Caco-2 (cell line): ENCODE data around the gene TRAPPC11. TPM values are rescaled to one million over a fixed set of nuclear protein-coding genes. Genes with fewer than 3 reads are reported as not detected.
A peak's percentile ranks its signal among the peaks of the same experiment; 100 is the strongest.

ENCODE experiments used
- BruUV-seq: library from RNA; stranded (reverse); fragments of 400-500 nt; replicated peaks from 2 replicates; lab custom pipeline; 2021; lab: Mats Ljungman, UMichigan
- CTCF ChIA-PET: fragments of 300-600 bp; sonication (Branson Sonifier 250); formaldehyde crosslinking; loops from one replicate; lab custom pipeline; 2022; ENCODE audit warnings: antibody characterized with exemption; lab: Charles Lee
- POLR2A ChIA-PET: fragments of 300-600 bp; sonication (Branson Sonifier 250); formaldehyde crosslinking; loops from one replicate; lab custom pipeline; 2022; ENCODE audit warnings: antibody characterized with exemption; lab: Charles Lee
- DNase-seq, 2 experiments: peaks; one replicate each; pipeline versions ENCODE4 v3.0.0 to v3.0.0-alpha.2; 2020 to 2022
- H3K27me3 ChIP-seq: replicated peaks from 2 replicates; pipeline ENCODE4 v1.6.0; 2011; ENCODE audit warnings: low read length; ENCODE audit not compliant: control insufficient read depth, insufficient read depth
- H3K36me3 ChIP-seq: 2 replicates; pipeline ENCODE4 v1.5.1; 2011; ENCODE audit warnings: low read length; ENCODE audit not compliant: control insufficient read depth, insufficient read depth
- H3K4me1 ChIP-seq: fragments of 250-450 bp; sonication (Bioruptor Pico); 2 replicates; pipeline ENCODE4 v1.5.1; 2020; ENCODE audit warnings: mild to moderate bottlenecking
- H3K4me3 ChIP-seq: 2 replicates; pipeline ENCODE4 v1.5.1; 2011; ENCODE audit warnings: low read depth, mild to moderate bottlenecking, control low read depth, low read length
- H3K9me3 ChIP-seq: fragments of 250-450 bp; sonication (Bioruptor Pico); 2 replicates; pipeline ENCODE4 v1.5.1; 2020; ENCODE audit warnings: mild to moderate bottlenecking, moderate library complexity
- H3K27ac Mint-ChIP-seq: one replicate; pipeline ENCODE4 v1.8.0; 2022; ENCODE audit warnings: mixed read lengths; ENCODE audit not compliant: unreplicated experiment
- H3K27me3 Mint-ChIP-seq: one replicate; pipeline ENCODE4 v1.8.0; 2022; ENCODE audit warnings: mixed read lengths; ENCODE audit not compliant: insufficient read depth, unreplicated experiment
- H3K36me3 Mint-ChIP-seq: one replicate; pipeline ENCODE4 v1.8.0; 2022; ENCODE audit warnings: mild to moderate bottlenecking, mixed read lengths; ENCODE audit not compliant: insufficient read depth, unreplicated experiment
- H3K4me1 Mint-ChIP-seq: one replicate; pipeline ENCODE4 v1.8.0; 2022; ENCODE audit warnings: low read depth, mixed read lengths; ENCODE audit not compliant: unreplicated experiment
- H3K4me3 Mint-ChIP-seq: one replicate; pipeline ENCODE4 v1.8.0; 2022; ENCODE audit warnings: mild to moderate bottlenecking, moderate library complexity, mixed read lengths; ENCODE audit not compliant: unreplicated experiment
- H3K9me3 Mint-ChIP-seq: one replicate; pipeline ENCODE4 v1.8.0; 2022; ENCODE audit warnings: mixed read lengths; ENCODE audit not compliant: unreplicated experiment
- CTCF ChIP-seq, 2 experiments: fragments of 200-600 bp in 1 of 2; IDR thresholded peaks; 1 replicate in 1 of 2; 2 replicates in 1 of 2; pipeline versions ENCODE4 v1.5.1 to v1.8.0; 2011 to 2022; ENCODE audit warnings: antibody characterized with exemption in 1 of 2, control low read depth in 1 of 2, inconsistent platforms in 1 of 2, low read depth in 1 of 2, low read length in 1 of 2, mild to moderate bottlenecking in 1 of 2, moderate library complexity in 1 of 2; ENCODE audit not compliant: insufficient read depth in 1 of 2, severe bottlenecking in 1 of 2, unreplicated experiment in 1 of 2
- intact Hi-C: fragments of 100-400 bp; cut with micrococcal nuclease; formaldehyde crosslinking; loops from one replicate; pipeline ENCODE4 v1.10.0; 2022; ENCODE audit not compliant: unreplicated experiment
- total RNA-seq: library from RNA; stranded (reverse); gene quantifications from 2 replicates; pipeline ENCODE4 v1.2.3, GENCODE V29; 2022

Gene TRAPPC11
- total RNA-seq, 1 experiment from 2014 or later = 25.7 TPM

- ChIA-PET POLR2A (no interaction called here), CTCF (interaction anchor here (1.2 kb wide), 1 partner anchor 8 kb away, joined by 3 read pairs; no protein-coding TSS in a partner anchor)
- Mint-ChIP-seq H3K4me3 (no peak overlapping the region), H3K9me3 (no peaks in the 10 kb centered on the region), H3K36me3 (no peaks in the 10 kb centered on the region), H3K27ac (peak overlapping the region; percentile 61), H3K27me3 (no peaks in the 10 kb centered on the region), H3K4me1 (peaks cover 9% of the 10 kb centered on the region)
- no TSS peak for BruUV-seq
- H3K36me3 ChIP-seq = no peaks in the 10 kb centered on the region
- H3K4me3 ChIP-seq = no peak overlapping the region
- intact Hi-C loops = no loop called here
- H3K4me1 ChIP-seq = no peaks in the 10 kb centered on the region; the same call in 1 of the 2 replicates
- no peak for TF ChIP-seq CTCF (IDR thresholded peaks at IDR 0.05; ENCODE audit: insufficient read depth in 1 of 2, low read depth in 1 of 2, low read length in 1 of 2, severe bottlenecking in 1 of 2, unreplicated experiment in 1 of 2)
- no peak for DNase-seq
- H3K9me3 ChIP-seq = no peaks in the 10 kb centered on the region
- H3K27me3 ChIP-seq = no peaks in the 10 kb centered on the region
Observed at GRCh38 chr4:183611210-183611830, 47.8 kb upstream of the TRAPPC11 start.

DNA sequence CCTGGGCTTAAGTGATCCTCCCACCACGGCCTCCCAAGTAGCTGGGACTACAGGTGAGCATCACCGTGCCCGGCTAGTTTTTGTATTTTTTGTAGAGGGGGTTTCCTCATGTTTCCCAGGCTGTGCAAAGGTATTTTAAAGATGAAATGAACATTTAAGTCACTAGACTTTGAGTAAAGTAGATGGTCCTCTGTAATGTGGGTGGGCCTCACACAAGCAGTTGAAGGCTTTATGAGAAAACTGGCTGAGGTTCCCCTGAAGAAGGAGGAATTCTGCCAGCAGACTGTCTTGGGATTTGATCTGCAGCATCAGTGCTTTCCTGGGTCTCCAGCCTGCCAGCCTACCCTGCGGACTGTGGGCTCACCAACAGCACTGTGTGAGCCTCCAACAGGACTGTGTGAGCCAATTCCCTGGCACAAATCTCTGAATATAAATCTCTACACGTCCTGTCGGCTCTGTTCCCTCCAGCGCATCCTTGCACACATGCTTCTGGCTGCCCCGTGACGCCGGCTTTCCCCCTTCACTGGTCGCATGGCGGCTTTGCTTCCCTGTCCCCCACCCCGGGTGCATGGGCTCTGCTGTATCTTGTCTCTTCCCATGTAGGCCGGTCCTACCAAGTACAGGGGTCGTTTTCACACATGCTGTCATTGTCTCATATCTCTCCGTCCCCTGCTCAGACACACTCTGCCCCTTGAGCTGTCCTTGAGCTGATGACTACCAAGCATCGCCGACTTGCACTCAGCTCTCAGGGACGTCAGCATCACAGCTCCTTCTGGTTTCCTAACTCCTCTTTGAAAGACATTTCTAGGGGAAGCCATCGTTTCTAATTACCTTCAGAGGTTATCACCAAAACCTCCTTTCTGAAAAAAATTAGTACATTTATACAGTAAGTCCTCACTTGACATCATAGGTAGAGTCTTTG, 46.5 kb upstream of the TRAPPC11 start:
- Mint-ChIP-seq H3K9me3 (no peaks in the 10 kb centered on the region), H3K27me3 (no peaks in the 10 kb centered on the region), H3K4me3 (no peak overlapping the region), H3K27ac (no peak overlapping the region), H3K4me1 (peaks cover 16% of the 10 kb centered on the region), H3K36me3 (no peaks in the 10 kb centered on the region)
- intact Hi-C loops = no loop called here
- Histone ChIP-seq H3K4me3 (no peak overlapping the region), H3K36me3 (no peaks in the 10 kb centered on the region), H3K9me3 (no peaks in the 10 kb centered on the region), H3K27me3 (no peaks in the 10 kb centered on the region), H3K4me1 (no peaks in the 10 kb centered on the region; the same call in 1 of the 2 replicates)
- BruUV-seq = no TSS peak
- no peak for DNase-seq
- ChIA-PET POLR2A (no interaction called here), CTCF (no interaction called here)
- TF ChIP-seq CTCF (IDR thresholded peaks at IDR 0.05; ENCODE audit: insufficient read depth in 1 of 2, low read depth in 1 of 2, low read length in 1 of 2, severe bottlenecking in 1 of 2, unreplicated experiment in 1 of 2) = no peak

DNA sequence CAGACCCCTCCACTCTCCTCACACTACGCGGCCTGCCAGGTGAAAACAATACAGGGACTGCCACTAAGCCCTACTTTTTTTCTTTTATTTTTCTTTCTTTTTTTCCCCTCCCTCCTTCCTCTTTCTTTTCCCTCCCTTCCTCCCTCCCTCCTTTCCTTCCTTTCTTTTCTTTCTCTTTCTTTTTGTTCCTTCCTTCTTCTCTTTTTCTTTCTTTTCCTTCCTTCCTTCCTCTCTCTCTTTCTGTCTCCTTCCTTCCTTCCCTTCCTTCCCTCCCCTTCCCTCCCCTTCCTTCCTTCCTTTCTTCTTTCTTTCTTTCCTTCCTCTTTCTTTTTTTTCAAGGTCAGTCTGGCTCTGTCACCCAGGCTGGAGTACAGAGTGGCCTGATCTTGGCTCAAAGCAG, 42.0 kb upstream of the TRAPPC11 start:
- Histone ChIP-seq H3K36me3 (no peaks in the 10 kb centered on the region), H3K9me3 (no peaks in the 10 kb centered on the region), H3K27me3 (no peaks in the 10 kb centered on the region), H3K4me1 (peaks cover 15% of the 10 kb centered on the region), H3K4me3 (no peak overlapping the region)
- POLR2A ChIA-PET = no interaction called here
- Mint-ChIP-seq H3K4me3 (no peak overlapping the region), H3K4me1 (peaks cover 14% of the 10 kb centered on the region), H3K27ac (peak overlapping the region; percentile 48), H3K36me3 (no peaks in the 10 kb centered on the region), H3K9me3 (no peaks in the 10 kb centered on the region), H3K27me3 (no peaks in the 10 kb centered on the region)
- DNase-seq = no peak
- BruUV-seq = no TSS peak
- CTCF ChIA-PET = no interaction called here
- no peak for TF ChIP-seq CTCF (IDR thresholded peaks at IDR 0.05; ENCODE audit: insufficient read depth in 1 of 2, low read depth in 1 of 2, low read length in 1 of 2, severe bottlenecking in 1 of 2, unreplicated experiment in 1 of 2)
- intact Hi-C loops = loop anchor here (5.0 kb wide), 1 partner anchor 115 kb away; no protein-coding TSS in a partner anchor
